Activated CD4-positive, alpha-beta T cell treated with anti-CD3 and anti-CD28 coated beads, Interleukin-2, amount 10 ng/mL, durations not matched to agents 7 days and 5 days (primary cell): ENCODE measurements around the gene TDRD10. TPM values are rescaled to one million over a fixed set of nuclear protein-coding genes. Genes with fewer than 3 reads are reported as not detected.
A peak's percentile ranks its signal among the peaks of the same experiment; 100 is the strongest.

Experiments used
- CTCF ChIA-PET: fragments of 350-600 bp; sonication (Branson Sonifier 250); formaldehyde crosslinking; loops from one replicate; lab custom pipeline; 2021; ENCODE audit warnings: antibody characterized with exemption; lab: Charles Lee
- POLR2A ChIA-PET: fragments of 350-600 bp; sonication (Branson Sonifier 250); formaldehyde crosslinking; loops from one replicate; lab custom pipeline; 2021; ENCODE audit warnings: antibody characterized with exemption; lab: Charles Lee
- DNase-seq: peaks from one replicate; pipeline ENCODE4 v3.0.0-alpha.2; 2020
- H3K27ac Mint-ChIP-seq: one replicate; pipeline ENCODE4 v1.8.0; 2021; ENCODE audit warnings: mild to moderate bottlenecking, moderate library complexity, mixed read lengths
- H3K27me3 Mint-ChIP-seq: one replicate; pipeline ENCODE4 v1.8.0; 2021; ENCODE audit warnings: mixed read lengths
- H3K36me3 Mint-ChIP-seq: one replicate; pipeline ENCODE4 v1.8.0; 2021; ENCODE audit warnings: low read depth, mixed read lengths
- H3K4me1 Mint-ChIP-seq: one replicate; pipeline ENCODE4 v1.8.0; 2021; ENCODE audit warnings: mixed read lengths
- H3K4me3 Mint-ChIP-seq: one replicate; pipeline ENCODE4 v1.8.0; 2021; ENCODE audit warnings: mild to moderate bottlenecking, moderate library complexity, mixed read lengths
- H3K9me3 Mint-ChIP-seq: one replicate; pipeline ENCODE4 v1.8.0; 2021; ENCODE audit warnings: mixed read lengths
- total RNA-seq, 2 experiments: library from RNA; stranded (reverse); gene quantifications; one replicate each; pipeline ENCODE4 v1.2.3, GENCODE V29; 2021

Gene TDRD10
- total RNA-seq, 2 experiments from 2014 or later: not detected

GRCh38 chr1:154568157-154568815, 66.3 kb downstream of the TDRD10 start:
- POLR2A ChIA-PET: interaction anchor here (0.7 kb wide), 1 partner anchor 368 kb away, joined by 3 read pairs; the partner anchor contains the start of gene PMVK
- no peaks in the 10 kb centered on the region for H3K36me3 Mint-ChIP-seq

GRCh38 chr1:154571244-154571963, 69.4 kb downstream of the TDRD10 start:
- ChIA-PET CTCF (no interaction called here), POLR2A (no interaction called here)
- H3K27ac Mint-ChIP-seq: no peak overlapping the region
- no peaks in the 10 kb centered on the region for H3K36me3 Mint-ChIP-seq
- no peak for DNase-seq
- peaks cover 17% of the 10 kb centered on the region for H3K27me3 Mint-ChIP-seq
- H3K4me3 Mint-ChIP-seq: no peak overlapping the region
- no peaks in the 10 kb centered on the region for H3K9me3 Mint-ChIP-seq
- peaks cover 8% of the 10 kb centered on the region for H3K4me1 Mint-ChIP-seq

More at GRCh38 chr1:154568157-154568815, 66.3 kb downstream of the TDRD10 start:
- no peaks in the 10 kb centered on the region for H3K9me3 Mint-ChIP-seq
- H3K27me3 Mint-ChIP-seq: peaks cover 21% of the 10 kb centered on the region
- CTCF ChIA-PET: interaction anchor here (0.8 to 1.3 kb wide), 7 partner anchors 9 to 483 kb away, joined by 3 to 5 read pairs (median 3); partner anchors contain the start of gene ADAM15
- no peak overlapping the region for H3K4me3 Mint-ChIP-seq
- no peak overlapping the region for H3K27ac Mint-ChIP-seq
- peaks cover 8% of the 10 kb centered on the region for H3K4me1 Mint-ChIP-seq
- no peak for DNase-seq

GRCh38 chr1:154571964-154572288, 69.9 kb downstream of the TDRD10 start:
- Mint-ChIP-seq H3K4me1 (peaks cover 8% of the 10 kb centered on the region), H3K36me3 (no peaks in the 10 kb centered on the region), H3K27ac (no peak overlapping the region), H3K27me3 (peaks cover 12% of the 10 kb centered on the region), H3K4me3 (no peak overlapping the region), H3K9me3 (no peaks in the 10 kb centered on the region)
- no peak for DNase-seq
- POLR2A ChIA-PET: no interaction called here
- CTCF ChIA-PET: interaction anchor here (0.9 kb wide), 1 partner anchor 247 kb away, joined by 3 read pairs; no protein-coding TSS in a partner anchor

GRCh38 chr1:154572468-154573167, 70.6 kb downstream of the TDRD10 start:
- Mint-ChIP-seq H3K4me1 (peaks cover 4% of the 10 kb centered on the region), H3K36me3 (no peaks in the 10 kb centered on the region), H3K9me3 (no peaks in the 10 kb centered on the region), H3K4me3 (no peak overlapping the region), H3K27me3 (peaks cover 7% of the 10 kb centered on the region), H3K27ac (no peak overlapping the region)
- no peak for DNase-seq
- POLR2A ChIA-PET: no interaction called here
- CTCF ChIA-PET: interaction anchor here (0.8 to 1.8 kb wide), 6 partner anchors 13 to 306 kb away, joined by 3 to 6 read pairs (median 4); no protein-coding TSS in a partner anchor

GRCh38 chr1:154573168-154573510, 71.1 kb downstream of the TDRD10 start:
- Mint-ChIP-seq H3K27ac (no peak overlapping the region), H3K27me3 (peaks cover 6% of the 10 kb centered on the region)
- POLR2A ChIA-PET: no interaction called here

GRCh38 chr1:154574716-154575115, 72.7 kb downstream of the TDRD10 start:
- peaks cover 2% of the 10 kb centered on the region for H3K27me3 Mint-ChIP-seq
- peak overlapping the region; percentile 14 for H3K27ac Mint-ChIP-seq
- peaks cover 13% of the 10 kb centered on the region for H3K36me3 Mint-ChIP-seq
- H3K4me3 Mint-ChIP-seq: no peak overlapping the region
- CTCF ChIA-PET: interaction anchor here (1.7 kb wide), 1 partner anchor 18 kb away, joined by 4 read pairs; no protein-coding TSS in a partner anchor
- no peak for DNase-seq
- H3K4me1 Mint-ChIP-seq: no peaks in the 10 kb centered on the region
- POLR2A ChIA-PET: interaction anchor here (0.7 kb wide), 1 partner anchor 26 kb away, joined by 3 read pairs; no protein-coding TSS in a partner anchor
- H3K9me3 Mint-ChIP-seq: no peaks in the 10 kb centered on the region

More at GRCh38 chr1:154573168-154573510, 71.1 kb downstream of the TDRD10 start:
- Mint-ChIP-seq H3K9me3 (no peaks in the 10 kb centered on the region), H3K36me3 (no peaks in the 10 kb centered on the region), H3K4me1 (no peaks in the 10 kb centered on the region), H3K4me3 (no peak overlapping the region)
- DNase-seq: no peak
- CTCF ChIA-PET: interaction anchor here (0.8 to 1.8 kb wide), 6 partner anchors 13 to 305 kb away, joined by 3 to 6 read pairs (median 4); no protein-coding TSS in a partner anchor

GRCh38 chr1:154575147-154575927, 73.3 kb downstream of the TDRD10 start:
- Mint-ChIP-seq H3K27ac (peak overlapping the region; percentile 14), H3K4me1 (no peaks in the 10 kb centered on the region), H3K27me3 (peaks cover 2% of the 10 kb centered on the region), H3K4me3 (no peak overlapping the region), H3K36me3 (peaks cover 17% of the 10 kb centered on the region), H3K9me3 (no peaks in the 10 kb centered on the region)
- ChIA-PET CTCF (interaction anchor here (0.6 to 1.7 kb wide), 2 partner anchors 18 to 283 kb away, joined by 4 to 5 read pairs; no protein-coding TSS in a partner anchor), POLR2A (no interaction called here)
- DNase-seq: no peak

GRCh38 chr1:154575951-154576566, 74.0 kb downstream of the TDRD10 start:
- Mint-ChIP-seq H3K27me3 (peaks cover 2% of the 10 kb centered on the region), H3K27ac (peak overlapping the region; percentile 10), H3K4me3 (no peak overlapping the region), H3K9me3 (no peaks in the 10 kb centered on the region), H3K36me3 (peaks cover 21% of the 10 kb centered on the region), H3K4me1 (no peaks in the 10 kb centered on the region)
- CTCF ChIA-PET: interaction anchor here (0.6 to 2.8 kb wide), 2 partner anchors 13 to 282 kb away, joined by 5 to 12 read pairs; no protein-coding TSS in a partner anchor
- no peak for DNase-seq
- POLR2A ChIA-PET: no interaction called here

- Mint-ChIP-seq H3K27me3 (peaks cover 2% of the 10 kb centered on the region), H3K4me1 (no peaks in the 10 kb centered on the region), H3K36me3 (peaks cover 35% of the 10 kb centered on the region), H3K4me3 (no peak overlapping the region), H3K9me3 (no peaks in the 10 kb centered on the region), H3K27ac (no peak overlapping the region)
- no peak for DNase-seq
- ChIA-PET POLR2A (no interaction called here), CTCF (interaction anchor here (1.0 to 2.8 kb wide), 4 partner anchors 11 to 98 kb away, joined by 3 to 12 read pairs (median 5); no protein-coding TSS in a partner anchor)
These were observed 75.5 kb downstream of the TDRD10 start for GRCh38 chr1:154577346-154578057.

GRCh38 chr1:154578058-154578418, 76.0 kb downstream of the TDRD10 start:
- no peaks in the 10 kb centered on the region for H3K4me1 Mint-ChIP-seq
- no peaks in the 10 kb centered on the region for H3K9me3 Mint-ChIP-seq
- H3K4me3 Mint-ChIP-seq: no peak overlapping the region
- H3K27ac Mint-ChIP-seq: no peak overlapping the region
- ChIA-PET CTCF (interaction anchor here (1.5 to 2.8 kb wide), 3 partner anchors 11 to 99 kb away, joined by 3 to 12 read pairs (median 4); no protein-coding TSS in a partner anchor), POLR2A (no interaction called here)
- peaks cover 37% of the 10 kb centered on the region for H3K36me3 Mint-ChIP-seq
- H3K27me3 Mint-ChIP-seq: peaks cover 2% of the 10 kb centered on the region
- no peak for DNase-seq

GRCh38 chr1:154579374-154579773, 77.4 kb downstream of the TDRD10 start:
- Mint-ChIP-seq H3K4me1 (peaks cover 3% of the 10 kb centered on the region), H3K27ac (no peak overlapping the region), H3K27me3 (no peaks in the 10 kb centered on the region), H3K4me3 (no peak overlapping the region), H3K36me3 (peaks cover 51% of the 10 kb centered on the region), H3K9me3 (no peaks in the 10 kb centered on the region)
- DNase-seq: no peak
- ChIA-PET POLR2A (interaction anchor here (0.6 kb wide), 1 partner anchor 16 kb away, joined by 3 read pairs; no protein-coding TSS in a partner anchor), CTCF (interaction anchor here (1.7 kb wide), 1 partner anchor 100 kb away, joined by 3 read pairs; no protein-coding TSS in a partner anchor)
